Measurements from ENCODE around the gene FRMPD1.

GRCh38 chr9:37751186-37751585 lies 100.4 kb downstream of the FRMPD1 start:
- TF ChIP-seq EZH2 (IDR thresholded peaks at IDR 0.05; ENCODE audit: borderline replicate concordance, control insufficient read depth, low read depth, low read length): no peak
- TF ChIP-seq CTCF (IDR thresholded peaks at IDR 0.05 in 2 of 3, conservative IDR thresholded peaks at IDR 0.05 in 1 of 3; ENCODE audit: control insufficient read depth in 2 of 3, extremely low read depth in 1 of 3, insufficient read depth in 1 of 3, low read depth in 3 of 3, low read length in 3 of 3): no peak
- no peak for TF ChIP-seq NFIC (IDR thresholded peaks at IDR 0.05; ENCODE audit: low read depth, low read length)
- TF ChIP-seq, protein P1, sequence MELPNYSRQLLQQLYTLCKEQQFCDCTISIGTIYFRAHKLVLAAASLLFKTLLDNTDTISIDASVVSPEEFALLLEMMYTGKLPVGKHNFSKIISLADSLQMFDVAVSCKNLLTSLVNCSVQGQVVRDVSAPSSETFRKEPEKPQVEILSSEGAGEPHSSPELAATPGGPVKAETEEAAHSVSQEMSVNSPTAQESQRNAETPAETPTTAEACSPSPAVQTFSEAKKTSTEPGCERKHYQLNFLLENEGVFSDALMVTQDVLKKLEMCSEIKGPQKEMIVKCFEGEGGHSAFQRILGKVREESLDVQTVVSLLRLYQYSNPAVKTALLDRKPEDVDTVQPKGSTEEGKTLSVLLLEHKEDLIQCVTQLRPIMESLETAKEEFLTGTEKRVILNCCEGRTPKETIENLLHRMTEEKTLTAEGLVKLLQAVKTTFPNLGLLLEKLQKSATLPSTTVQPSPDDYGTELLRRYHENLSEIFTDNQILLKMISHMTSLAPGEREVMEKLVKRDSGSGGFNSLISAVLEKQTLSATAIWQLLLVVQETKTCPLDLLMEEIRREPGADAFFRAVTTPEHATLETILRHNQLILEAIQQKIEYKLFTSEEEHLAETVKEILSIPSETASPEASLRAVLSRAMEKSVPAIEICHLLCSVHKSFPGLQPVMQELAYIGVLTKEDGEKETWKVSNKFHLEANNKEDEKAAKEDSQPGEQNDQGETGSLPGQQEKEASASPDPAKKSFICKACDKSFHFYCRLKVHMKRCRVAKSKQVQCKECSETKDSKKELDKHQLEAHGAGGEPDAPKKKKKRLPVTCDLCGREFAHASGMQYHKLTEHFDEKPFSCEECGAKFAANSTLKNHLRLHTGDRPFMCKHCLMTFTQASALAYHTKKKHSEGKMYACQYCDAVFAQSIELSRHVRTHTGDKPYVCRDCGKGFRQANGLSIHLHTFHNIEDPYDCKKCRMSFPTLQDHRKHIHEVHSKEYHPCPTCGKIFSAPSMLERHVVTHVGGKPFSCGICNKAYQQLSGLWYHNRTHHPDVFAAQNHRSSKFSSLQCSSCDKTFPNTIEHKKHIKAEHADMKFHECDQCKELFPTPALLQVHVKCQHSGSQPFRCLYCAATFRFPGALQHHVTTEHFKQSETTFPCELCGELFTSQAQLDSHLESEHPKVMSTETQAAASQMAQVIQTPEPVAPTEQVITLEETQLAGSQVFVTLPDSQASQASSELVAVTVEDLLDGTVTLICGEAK (IDR thresholded peaks at IDR 0.05; ENCODE audit: borderline replicate concordance): no peak
- no peak for TF ChIP-seq EED (IDR thresholded peaks at IDR 0.05; ENCODE audit: low read depth)
- no peak for TF ChIP-seq BRCA1 (IDR thresholded peaks at IDR 0.05; ENCODE audit: low read depth, low read length)
- TF ChIP-seq ZNF687 (IDR thresholded peaks at IDR 0.05): no peak
- no peak for TF ChIP-seq MXI1 (IDR thresholded peaks at IDR 0.05; ENCODE audit: low read depth, low read length)
- no peak for TF ChIP-seq RFX5 (IDR thresholded peaks at IDR 0.05; ENCODE audit: low read depth, low read length)
- no peak for TF ChIP-seq RCOR1 (conservative IDR thresholded peaks at IDR 0.05; ENCODE audit: low read depth, low read length)
- TF ChIP-seq NBN (IDR thresholded peaks at IDR 0.05): no peak

Measured in GM12878 (cell line).